GM18858 (cell line): ENCODE results near the gene PRSS38.

Experiments
- ATAC-seq: cut with Tn5 transposase; IDR thresholded peaks from one replicate; pipeline ENCODE4 v1.9.1; 2021; ENCODE audit not compliant: unreplicated experiment

PRSS38 gene

GRCh38 chr1:227778401-227778947 is 37.0 kb upstream of the PRSS38 start:
- no peak for ATAC-seq

- ATAC-seq, result no peak
These were observed 36.4 kb upstream of the PRSS38 start for GRCh38 chr1:227779021-227779441.

GRCh38 chr1:227779685-227780084 is 35.8 kb upstream of the PRSS38 start:
- ATAC-seq, result no peak

- ATAC-seq, result no peak
These were observed 35.1 kb upstream of the PRSS38 start for GRCh38 chr1:227780101-227781044.

- ATAC-seq, result no peak
These were observed 34.1 kb upstream of the PRSS38 start for GRCh38 chr1:227781314-227781930.

- no peak for ATAC-seq
These were observed 33.2 kb upstream of the PRSS38 start for GRCh38 chr1:227782226-227782625.

GRCh38 chr1:227785094-227785804 is 30.2 kb upstream of the PRSS38 start:
- no peak for ATAC-seq

- no peak for ATAC-seq
These were observed 29.4 kb upstream of the PRSS38 start for GRCh38 chr1:227785805-227786671.

GRCh38 chr1:227786673-227787512 is 28.6 kb upstream of the PRSS38 start:
- ATAC-seq, result no peak

- ATAC-seq, result peak; percentile 92
These were observed 27.8 kb upstream of the PRSS38 start for GRCh38 chr1:227787513-227788270.

- ATAC-seq, result peak; percentile 29
These were observed 27.0 kb upstream of the PRSS38 start for GRCh38 chr1:227788271-227789083.

GRCh38 chr1:227789084-227790033 is 26.1 kb upstream of the PRSS38 start:
- no peak for ATAC-seq

- ATAC-seq, result no peak
These were observed 25.5 kb upstream of the PRSS38 start for GRCh38 chr1:227790034-227790400.

- no peak for ATAC-seq
These were observed 24.6 kb upstream of the PRSS38 start for GRCh38 chr1:227790868-227791267.

GRCh38 chr1:227791425-227792143 is 23.9 kb upstream of the PRSS38 start:
- no peak for ATAC-seq
